Occipital lobe (tissue), 2 donors: ENCODE data around the gene PRICKLE2. TPM values are rescaled to one million over a fixed set of nuclear protein-coding genes. Genes with fewer than 3 reads are reported as not detected.

ENCODE experiments used
- DNase-seq: peaks from one replicate; lab custom pipeline; 2025; lab: John Stamatoyannopoulos, UW
- total RNA-seq: library from RNA; depleted of rRNA; stranded (reverse); fragments of >200 nt; gene quantifications from one replicate; pipeline ENCODE4 v1.2.3, GENCODE V29; 2014

The PRICKLE2 gene
- total RNA-seq, 1 donor from 2014 or later: 87.5 TPM

DNA sequence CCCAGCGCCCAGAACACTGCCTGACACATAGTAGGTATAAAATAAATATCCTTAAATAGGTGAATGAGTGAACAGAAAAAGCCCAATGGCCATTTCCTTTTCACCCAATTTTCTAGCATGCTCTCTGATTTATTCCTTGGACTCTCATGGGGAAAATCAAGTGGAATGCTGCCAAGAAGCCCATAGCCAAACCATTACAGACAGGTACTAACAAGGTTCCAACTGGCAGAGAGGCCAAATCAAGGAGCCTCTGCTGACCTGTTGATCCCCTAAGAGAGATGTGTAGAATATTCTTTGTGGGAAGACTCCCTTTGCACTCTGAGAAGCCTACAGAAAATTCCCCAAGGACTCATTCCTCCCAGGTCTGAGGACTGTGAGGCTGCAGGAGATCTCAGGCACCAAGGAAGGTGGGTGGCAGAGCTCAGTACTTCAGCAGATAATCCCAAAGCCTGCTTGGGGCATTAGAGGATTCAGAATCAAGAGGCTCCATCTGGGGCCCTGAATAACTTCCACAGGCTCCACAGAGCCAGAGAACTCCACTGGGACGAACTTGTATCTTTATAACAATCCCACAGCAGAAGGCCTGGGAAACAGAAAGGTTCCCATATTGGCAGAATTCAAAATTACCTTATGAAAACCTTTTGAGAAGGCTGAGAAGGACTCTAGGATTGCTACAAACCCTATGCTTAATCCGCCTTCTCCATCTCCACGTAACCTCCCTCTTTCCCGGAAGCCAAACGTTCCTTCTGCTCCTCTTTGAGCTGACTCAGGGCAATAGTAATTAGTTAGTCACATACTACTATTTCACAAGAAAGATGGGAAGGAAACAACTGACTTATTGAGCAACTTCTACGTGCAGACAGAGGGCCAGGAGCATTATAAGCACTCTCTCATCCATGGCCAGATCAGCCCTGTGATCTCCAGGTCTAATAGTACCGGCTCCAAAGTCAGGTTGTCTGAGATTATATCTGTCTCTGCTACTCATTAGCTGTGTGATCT, 34.5 kb downstream of the PRICKLE2 start:
- no peak for DNase-seq

DNA sequence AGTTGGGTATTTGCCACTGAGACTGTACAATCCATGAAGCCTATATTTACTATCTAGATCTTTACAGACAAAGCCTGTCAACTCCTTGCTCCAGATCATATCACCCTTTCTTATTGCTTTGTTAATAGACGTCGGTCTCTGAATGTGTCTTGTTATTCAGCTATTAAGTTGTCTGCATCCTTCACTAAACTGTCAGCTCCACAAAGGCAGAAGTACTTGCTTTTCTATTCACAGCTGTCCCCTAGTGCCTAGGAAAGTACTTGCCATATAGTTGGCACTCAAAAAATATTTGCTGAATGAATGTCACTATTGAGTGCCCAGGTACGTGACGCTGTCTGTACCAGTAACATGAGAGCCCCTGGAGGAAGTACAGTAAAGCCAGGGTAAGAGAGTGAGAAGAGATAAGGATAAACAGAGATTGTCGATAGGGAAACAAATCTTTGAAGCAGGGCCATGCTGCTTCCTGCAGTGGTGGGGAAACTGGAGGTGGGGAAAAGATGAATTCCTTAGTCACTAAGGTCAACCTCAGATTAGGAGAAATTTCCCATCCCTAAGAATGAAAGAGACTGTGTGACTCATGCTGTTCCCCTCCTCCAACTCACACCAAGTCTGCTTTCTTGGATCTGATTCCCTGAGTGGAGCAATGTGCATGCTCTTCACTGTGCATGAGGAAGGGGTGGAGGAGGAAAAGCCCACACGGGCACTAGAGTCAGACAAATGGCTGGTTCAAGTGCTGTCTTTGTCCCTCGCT, 36.3 kb downstream of the PRICKLE2 start:
- DNase-seq: peak; percentile 45

DNA sequence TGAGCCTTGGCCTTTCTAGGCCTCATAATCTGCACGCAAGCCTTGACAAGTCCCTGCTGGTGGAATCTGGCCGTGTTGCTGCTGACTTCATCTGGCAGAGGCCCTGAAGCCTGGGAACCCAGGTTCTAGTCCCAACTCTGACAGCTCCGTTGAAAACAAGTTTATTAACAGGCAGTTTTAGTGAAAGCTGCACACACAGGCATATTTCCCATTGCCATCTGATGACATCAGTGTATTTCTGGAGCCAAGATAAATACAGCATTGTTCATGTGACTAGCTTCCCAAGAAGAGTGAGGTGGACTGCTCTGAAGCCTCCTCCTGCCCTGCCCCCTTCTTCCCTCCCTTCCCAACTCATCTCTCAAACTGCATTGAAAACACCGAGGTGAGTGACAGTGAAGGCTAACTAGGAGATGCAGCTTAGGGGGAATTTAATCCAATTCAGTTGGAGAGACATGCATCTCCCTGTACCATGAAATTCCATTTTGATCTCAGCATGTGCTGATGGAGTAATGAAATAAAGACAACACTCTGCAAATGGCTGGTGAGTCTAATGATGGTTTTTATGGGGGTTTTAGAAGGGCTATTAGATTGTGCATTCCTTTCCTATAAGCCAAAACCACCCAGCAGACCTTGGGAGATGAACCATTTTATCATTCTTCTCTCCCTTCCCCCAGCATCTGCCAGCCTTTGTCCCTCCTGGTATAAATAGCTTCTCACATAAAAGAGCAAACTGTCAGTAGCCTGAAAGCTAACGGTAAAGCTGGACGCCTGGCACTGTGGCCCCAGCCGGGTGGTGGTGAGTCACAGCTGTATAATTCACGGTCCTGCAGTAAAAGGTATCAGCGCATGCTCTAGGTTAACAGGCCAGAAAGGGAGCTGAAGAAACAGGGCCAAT, 38.0 kb downstream of the PRICKLE2 start:
- DNase-seq: peak; percentile 58

DNA sequence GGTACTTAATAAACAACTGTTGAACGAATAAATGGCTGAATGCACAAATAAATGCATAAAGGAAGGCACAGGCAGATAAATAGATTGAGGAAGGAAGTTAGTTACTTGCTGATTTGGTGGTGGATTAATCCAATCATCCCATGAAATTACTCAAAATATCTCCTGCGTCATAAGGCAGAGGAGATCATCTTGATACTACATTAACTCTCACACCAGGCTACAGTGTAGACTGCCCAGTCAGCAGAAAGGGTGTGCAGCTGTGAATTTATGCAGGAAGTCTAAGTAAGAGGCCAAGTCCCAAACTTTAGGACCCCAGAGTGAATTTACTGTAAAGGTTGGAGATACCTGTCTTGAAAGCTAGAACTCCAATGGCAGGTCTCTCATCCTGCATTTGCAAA, 38.6 kb downstream of the PRICKLE2 start:
- no peak for DNase-seq

DNA sequence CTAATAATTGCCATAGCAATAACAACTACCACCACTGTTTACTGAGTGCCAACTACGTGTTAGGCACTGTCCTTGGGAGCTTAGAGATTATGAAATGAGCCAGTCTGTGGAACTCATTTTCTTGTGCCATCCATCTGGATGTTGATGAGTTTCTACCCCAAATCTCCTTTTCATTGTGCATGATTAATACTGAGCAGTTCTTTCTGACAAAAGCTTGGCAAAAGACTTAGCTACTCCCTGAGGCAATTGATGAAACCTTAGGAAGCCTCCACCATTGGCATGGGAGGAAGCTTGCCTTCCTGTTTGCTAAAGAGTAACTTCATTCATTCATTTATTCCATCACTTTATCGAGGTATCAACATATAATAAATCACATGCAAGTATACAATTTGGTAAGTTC, 39.8 kb downstream of the PRICKLE2 start:
- no peak for DNase-seq

DNA sequence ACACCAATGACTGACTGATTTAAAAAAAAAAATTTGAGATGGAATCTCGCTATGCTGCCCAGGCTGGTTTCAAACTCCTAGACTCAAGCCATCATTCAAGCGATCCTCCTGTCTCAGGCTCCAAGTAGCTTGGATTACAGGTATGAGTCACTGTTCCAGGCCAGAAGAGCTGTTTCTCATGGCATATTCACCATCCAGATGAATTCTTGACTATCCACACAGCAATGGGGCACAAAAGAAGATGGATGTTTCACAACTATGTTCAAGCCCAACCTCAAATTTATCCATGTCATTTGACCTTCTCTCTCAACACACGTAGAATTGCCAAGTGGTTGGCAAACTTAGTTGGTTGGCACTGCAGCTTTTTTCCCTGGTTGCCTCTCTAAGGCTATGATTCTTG, 40.6 kb downstream of the PRICKLE2 start:
- DNase-seq: no peak

DNA sequence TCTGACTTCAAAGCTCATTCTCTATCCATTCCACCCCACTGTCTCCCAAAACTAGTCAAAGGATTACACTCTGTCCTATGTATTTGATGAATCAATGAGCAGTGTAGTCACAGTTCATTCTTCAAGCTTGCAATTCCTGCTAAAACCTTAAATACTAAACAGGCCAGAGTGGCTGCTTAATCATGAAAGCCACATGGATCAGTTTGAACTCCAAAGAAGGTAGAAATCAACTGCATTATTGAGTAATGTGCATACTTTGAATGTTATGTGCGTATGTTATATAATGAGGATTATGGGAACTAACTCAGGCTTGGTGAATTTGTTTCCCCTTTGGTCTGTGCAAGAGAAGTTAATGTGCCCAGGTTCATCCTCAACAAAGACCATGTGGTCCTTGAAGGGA, 45.4 kb downstream of the PRICKLE2 start:
- no peak for DNase-seq

DNA sequence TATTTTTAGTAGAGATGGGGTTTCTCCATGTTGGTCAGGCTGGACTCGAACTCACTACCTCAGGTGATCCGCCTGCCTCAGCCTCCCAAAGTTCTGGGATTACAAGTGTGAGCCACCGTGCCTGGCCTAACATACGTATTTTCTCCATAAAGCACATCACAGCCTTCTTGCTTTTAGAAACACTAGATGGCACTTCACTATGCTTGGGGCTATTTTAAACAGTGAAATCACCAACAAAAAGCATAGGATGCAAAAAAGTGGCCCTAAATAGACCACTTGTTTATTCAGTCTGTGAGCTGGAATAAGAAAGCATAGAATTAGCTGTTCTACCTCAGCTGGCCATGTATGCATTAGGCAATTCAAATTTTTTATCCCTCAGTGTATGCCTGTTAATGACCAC, 46.0 kb downstream of the PRICKLE2 start:
- no peak for DNase-seq

DNA sequence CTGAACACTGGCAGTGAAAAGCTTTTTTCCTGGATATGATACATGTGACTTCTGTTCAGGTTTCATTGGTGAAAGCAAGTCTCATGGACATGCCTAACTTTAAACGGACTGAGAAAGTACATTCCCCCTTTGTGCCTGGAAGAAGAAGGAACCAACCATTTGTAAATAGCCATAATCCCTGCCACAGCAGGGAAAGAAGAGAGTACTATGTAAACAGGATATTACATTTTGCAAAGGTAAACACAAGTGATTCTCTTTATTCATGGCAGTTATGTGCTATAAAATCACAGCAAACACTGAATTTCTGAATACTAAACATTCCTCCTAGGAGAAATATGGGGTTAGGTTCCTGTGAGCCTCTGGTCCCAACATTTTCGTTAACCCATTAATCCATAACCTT, 46.8 kb downstream of the PRICKLE2 start:
- DNase-seq: no peak

DNA sequence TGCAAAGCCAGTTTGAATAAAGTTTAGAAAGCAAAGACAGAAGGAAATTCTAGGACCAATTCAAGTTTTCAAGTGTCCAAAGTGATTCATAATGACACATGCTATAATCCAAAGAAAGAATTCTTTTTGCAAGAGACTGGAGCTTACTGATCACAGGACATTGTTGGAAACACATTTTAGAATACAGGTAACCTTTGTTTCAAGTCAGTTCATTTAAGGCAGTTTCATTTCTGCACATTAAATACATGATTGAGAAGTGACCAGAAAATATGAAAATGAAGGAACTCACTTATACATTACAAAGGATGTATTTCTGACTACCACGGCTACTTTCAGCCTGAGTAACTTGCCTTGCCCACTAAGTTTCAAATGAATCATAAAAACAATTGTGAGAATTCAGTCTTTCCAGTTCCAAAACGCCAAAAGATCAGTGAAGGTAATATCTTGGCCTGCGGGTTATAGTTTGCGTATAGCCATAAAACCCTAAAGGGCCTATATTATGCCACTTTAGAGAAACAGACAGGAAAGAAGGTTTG, 48.7 kb downstream of the PRICKLE2 start:
- no peak for DNase-seq

DNA sequence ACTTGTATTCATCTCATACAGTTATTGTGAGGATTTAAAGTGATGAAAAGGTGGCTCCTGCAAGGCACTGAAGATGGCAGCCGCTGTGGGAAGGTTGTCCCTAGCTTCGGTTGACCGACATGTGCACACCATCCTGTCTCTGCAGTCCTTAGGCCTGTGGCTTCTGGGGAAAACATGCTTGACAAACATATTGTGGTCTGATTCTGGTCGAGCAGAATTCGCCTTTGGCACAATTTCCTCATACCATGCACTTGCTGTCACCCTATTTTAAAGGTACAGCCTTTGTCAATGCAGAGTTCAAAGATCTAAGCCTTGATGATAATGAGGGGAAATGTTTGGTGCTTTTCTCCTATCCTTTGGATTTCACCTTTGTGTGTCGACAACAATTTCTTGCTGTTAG, 50.9 kb downstream of the PRICKLE2 start:
- no peak for DNase-seq

DNA sequence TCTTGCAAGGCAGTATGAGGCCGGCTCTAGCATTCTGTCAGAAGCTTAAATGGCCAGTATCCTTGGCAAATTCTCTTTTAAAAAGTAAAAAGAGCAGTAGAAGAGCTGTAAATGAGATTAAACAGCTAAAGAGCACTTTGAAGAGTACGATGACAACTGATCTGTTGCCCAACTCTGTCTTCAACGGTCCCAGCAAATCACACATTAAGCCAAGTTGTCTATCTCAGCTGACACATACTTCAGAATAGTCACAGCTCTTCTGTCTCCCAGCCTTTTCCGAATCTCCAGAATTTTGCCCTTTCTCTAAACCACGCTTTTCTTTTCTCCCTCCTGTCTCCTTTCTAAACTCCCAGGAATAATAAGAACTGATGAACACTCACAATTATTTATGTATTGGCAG, 51.7 kb downstream of the PRICKLE2 start:
- no peak for DNase-seq

DNA sequence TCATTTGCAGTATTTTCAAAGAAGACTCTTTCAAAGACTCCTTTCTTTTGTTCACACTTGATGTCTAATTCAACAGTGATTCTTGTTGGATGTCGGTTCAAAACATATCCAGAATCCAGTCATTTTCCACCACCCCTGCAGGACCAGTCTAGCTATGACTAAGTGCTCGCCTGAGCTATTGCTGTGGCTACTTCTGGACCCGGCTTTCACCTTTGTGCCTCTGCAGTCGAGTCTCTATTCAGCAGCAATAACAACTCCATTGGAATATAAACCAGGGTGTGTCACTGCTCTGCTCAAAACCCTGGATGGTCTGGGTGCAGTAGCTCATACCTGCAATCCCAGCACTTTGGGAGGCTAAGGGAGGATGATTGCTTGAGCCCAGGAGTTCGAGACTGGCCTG, 55.0 kb downstream of the PRICKLE2 start:
- no peak for DNase-seq

DNA sequence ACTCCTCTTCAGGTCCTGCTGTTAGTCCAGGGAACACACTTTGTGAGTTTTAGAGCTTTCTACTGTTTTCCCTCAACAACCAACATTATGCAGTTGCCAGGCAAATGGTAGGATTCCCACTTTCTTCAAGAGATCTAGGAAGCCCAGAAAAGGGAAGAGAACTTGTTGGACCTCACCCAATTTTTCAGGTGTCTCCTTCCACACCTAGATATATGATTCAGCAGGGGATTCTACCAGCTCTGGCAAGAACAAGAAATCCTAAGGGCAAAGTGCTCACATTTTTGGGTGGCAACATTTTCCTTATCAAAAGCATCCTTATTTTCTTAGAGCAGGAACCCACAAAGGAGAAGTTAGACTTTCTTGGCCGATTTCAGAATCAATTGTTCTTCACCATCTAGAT, 57.4 kb downstream of the PRICKLE2 start:
- no peak for DNase-seq

DNA sequence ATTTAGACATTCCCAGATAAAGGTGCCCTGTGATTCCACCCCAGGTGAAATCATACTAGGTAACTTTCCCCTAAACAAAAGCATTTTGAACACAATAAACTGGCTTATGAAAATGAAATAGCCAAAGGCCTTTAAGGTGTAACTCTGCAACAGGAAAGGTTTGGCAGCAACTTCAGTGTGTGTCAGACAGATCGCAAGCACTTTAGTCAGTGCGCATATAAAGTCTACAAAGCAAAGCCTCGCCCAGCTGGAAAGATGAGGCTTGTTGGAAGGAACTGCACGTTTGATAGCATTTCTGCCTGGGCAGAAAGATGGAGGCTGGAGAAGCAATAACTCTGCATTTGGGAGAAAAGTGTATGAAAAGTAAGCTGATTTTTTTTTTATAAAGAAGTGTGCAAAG, 57.9 kb downstream of the PRICKLE2 start:
- DNase-seq: no peak

DNA sequence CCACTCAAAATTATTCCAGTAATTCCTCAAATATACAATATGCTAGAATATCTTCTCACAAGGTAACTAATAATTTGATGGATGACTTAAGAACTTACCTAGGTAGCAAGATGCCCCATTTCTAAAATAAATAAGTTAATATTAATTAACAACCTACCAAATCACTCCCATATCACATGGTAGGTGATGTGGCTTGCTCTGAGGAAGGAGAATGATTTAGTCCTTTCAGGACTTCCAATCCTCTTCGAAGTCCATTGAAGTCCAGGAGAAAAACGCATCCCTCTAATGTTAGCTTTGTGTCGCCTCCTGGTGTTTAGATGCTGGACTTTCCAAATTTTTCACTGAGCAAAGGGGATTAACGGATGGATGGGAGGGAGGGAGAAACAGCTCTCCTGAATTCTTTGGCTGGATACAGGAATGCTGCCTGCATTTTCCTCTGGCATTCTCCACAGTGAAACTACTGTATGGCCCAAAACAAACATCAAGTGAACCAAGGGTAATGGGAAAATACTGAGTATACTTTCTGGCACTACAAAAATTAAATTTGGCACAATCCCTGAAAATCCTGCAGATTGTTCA, 58.6 kb downstream of the PRICKLE2 start:
- DNase-seq: no peak

DNA sequence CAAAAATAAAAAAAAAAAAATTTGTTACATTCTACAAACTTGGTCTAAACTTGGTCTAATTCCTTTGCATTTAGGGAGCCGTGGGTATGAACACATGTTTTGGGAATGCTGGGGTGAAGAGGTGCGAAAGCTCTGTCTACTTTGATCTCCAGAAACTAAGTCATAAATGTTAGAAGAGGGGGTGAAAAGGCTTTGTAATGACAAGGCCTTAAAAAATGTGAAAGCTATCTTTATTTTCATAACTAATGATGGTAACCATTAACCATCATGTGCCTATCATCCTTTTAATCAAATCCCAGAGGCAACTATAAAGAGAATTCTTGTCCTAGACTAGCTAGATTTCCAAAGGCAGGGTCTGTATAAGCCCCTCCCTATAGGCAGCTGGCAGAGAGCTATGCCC, 60.9 kb downstream of the PRICKLE2 start:
- no peak for DNase-seq

DNA sequence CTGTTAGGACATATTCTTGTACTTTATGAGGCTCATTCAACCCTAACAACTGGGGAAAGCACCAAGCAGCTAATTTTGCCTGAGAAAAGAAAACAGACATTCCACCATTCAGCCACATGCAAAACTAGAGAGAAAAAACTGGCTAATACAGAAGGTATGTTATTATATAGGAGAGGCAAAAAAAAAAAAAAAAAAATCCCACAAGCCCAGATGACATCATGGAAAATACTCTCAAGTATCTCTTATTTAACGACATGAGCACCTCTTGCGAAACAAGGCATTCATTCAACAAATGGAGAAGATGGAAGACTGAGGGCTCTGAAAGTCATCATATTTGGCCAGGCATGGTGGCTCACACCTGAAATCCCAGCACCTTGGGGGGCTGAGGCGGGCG, 61.5 kb downstream of the PRICKLE2 start:
- DNase-seq: no peak

DNA sequence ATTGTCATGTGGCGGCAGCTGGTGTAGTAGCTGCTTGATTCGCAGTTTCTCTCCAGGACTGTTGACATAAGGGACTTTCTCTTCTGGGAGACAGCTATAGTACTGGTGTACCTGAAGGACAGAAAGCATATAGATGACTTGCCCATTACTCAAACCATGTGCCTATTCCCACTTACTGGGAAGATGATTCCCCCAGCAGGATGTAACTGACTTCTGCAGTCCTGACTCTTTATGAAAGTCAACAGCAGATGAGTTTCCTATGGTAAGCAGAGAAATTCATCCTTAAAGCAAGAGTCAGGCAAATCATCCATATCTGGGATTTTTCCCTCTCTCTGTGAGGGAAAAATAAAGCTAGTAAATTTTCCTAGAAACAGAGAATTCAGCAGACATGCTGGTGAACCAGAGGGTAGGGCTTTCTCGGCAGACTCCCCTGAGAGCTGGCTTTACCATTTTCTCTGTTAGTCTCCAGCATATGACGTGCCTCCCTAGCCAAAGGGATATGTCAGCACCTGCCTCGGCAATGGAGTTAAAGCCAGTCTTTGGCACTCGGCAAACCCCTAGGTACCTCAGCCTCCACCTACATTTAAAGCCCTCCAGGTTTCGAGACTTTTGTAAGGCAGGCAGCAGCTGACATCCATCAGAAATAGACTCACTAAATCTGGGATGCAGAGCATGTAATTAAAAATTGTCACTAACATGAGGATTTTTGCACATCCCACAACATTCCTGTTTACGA, 62.1 kb downstream of the PRICKLE2 start:
- DNase-seq: no peak

DNA sequence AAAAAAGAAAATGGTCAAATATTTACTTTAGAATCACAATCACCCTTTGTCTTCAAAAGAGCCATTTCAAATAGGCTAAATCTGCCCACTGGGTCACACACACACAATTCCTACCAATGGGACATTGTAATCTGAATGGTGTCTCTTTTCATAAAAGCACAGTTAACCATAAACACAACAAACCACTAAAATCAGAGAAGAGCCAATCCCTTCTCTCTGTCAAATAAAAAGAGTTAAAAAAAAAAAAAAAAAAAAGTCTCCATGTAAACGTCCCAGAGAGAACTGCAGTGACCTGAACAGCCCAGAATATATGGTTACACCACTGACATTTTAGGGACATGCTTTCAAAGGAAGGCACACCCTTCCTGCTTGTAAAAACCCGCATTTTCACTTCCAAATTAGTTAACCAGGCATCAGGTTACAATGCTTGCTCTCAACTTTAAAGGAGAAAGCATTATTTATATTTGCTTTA, 63.7 kb downstream of the PRICKLE2 start:
- no peak for DNase-seq
